Parietal lobe (tissue), 2 donors: ENCODE data around the gene CARMIL1. TPM values are rescaled to one million over a fixed set of nuclear protein-coding genes. Genes with fewer than 3 reads are reported as not detected.

Experiments used
- small RNA-seq: library from RNA; depleted of rRNA; stranded (forward); fragments of <200 nt; gene quantifications from one replicate; pipeline ENCODE3, GENCODE V24; 2014; ENCODE audit warnings: low replicate concordance
- total RNA-seq: library from RNA; depleted of rRNA; stranded (reverse); fragments of >200 nt; gene quantifications from one replicate; pipeline ENCODE4 v1.2.3, GENCODE V29; 2014

The CARMIL1 gene
- 34.7 TPM for total RNA-seq

DNA sequence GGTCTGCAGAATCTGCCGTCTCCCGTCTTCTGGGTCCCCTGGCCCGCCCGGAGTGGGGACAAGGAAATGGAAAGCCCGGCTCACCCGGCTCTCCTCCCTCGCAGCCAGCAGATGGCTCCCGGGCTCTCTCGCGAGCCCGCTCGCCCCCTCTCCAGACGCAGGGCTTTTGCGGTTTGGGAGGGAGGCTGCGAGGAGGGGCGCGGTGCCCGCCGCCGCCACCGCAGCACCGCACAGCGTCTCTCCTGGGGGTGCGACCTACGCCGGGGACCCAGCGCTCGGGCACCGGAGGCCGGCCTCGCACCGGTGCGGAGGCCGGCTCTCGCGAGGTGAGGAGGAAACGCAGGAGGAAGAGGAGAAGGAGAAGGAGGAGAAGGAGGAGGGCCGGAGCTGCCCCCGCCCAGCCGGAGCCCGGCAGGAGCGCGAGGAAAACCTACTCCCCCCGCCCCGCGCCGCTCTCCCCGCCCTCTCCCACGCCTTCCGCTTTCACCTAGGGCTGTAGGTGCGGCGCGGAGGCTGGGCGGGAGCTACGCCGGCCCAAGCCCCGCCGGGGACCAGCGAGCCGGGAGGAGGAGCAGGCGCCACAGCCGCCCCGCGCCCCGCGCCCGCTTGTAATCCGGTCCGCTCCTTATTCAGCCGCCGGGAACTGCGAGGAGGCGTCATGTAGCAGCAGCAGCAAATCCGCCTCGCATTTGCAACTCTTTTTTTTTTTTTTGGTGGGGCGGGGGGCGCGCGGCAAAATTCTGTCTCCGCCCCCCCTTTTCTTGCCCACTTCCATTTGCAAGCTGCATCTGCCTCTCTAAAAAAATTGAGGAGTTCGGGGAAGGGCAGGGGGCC lies at the start of gene CARMIL1:
TSS of gene CARMIL1 (plus strand) at position 461 of the 834 bp plus-strand sequence. CDS start 422 bp downstream, outside the sequence.

DNA sequence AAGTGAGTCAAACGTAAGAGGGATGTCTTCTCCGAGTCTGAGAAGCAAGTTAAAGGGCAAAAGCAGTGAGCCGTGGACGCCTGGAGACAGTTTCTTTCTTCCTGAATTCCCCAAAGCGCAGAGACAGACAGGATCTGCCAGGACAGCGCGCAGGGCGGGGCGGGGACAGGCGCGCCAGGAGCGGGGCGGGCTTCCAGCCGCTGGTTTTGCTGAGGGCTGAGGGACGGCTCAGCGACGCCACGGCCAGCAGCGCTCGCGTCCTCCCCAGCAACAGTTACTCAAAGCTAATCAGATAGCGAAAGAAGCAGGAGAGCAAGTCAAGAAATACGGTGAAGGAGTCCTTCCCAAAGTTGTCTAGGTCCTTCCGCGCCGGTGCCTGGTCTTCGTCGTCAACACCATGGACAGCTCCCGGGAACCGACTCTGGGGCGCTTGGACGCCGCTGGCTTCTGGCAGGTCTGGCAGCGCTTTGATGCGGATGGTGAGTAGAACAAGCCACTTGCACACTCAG lies 372.9 kb downstream of the CARMIL1 start, which contains the start of gene SCGN:
TSS of gene SCGN (plus strand) at position 209 of the 509 bp plus-strand sequence. CDS start at position 398, 189 bp downstream.

Small RNA genes within 50 kb of the gene (small RNA-seq; reads per million reads assigned to genes)
- not detected for gene RF00019
- gene RNU6-987P = not detected
